SKM-1 (cell line): ENCODE results near the gene MRPS11.
A peak's percentile ranks its signal among the peaks of the same experiment; 100 is the strongest.
"Not testable (repeated sequence)": the region's sequence is repeated elsewhere in the genome, so short reads cannot be mapped to it uniquely, and the experiment has no call there.

Experiments used
- DNase-seq: peaks from one replicate; lab custom pipeline; 2025; ENCODE audit not compliant: unreplicated experiment; lab: John Stamatoyannopoulos, UW

Gene MRPS11

DNA sequence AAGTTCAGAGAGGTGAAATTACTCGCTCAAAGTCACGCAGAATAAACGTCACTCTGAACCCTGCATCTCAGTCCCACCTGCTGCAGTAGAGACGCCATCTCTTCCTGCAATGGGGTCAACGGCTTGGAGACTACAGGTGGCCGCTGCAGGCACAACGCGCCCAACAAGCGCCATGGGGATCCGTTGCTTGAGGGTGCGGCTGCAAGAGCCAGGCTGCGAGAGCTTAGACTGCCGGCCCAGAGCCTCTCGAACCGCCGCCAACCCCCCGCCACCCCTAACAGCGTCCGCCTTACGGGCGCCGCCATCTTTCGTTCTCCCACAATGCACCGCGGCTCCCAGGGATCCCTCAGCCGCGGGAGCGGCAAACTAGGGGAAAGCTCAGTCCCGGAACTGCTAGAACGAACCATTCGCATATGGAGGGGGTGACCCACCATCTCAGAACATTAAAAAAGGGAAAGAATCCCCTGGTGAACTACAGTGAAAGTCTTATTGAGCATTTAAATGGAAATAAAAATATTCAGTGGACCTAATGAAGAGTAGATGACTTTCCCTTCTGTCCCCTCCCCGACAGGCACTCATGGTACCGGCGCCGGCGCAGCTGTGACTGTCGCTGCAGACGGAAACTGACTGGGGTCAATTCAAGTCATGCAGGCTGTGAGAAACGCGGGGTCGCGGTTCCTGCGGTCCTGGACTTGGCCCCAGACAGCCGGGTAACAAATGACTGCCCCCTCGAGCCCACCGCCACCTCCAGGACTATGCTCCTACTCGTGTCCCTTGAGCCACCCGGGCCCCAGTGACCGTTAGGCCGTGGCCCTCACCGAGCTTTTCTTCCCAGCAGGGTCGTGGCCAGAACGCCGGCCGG lies at the start of gene MRPS11, which contains the start of gene MRPL46:
Gene MRPS11 (plus strand): TSS at position 636 of the 862 bp plus-strand sequence. CDS start 10 bp downstream, at position 646.
Gene MRPL46 (minus strand): TSS at position 316 of the 862 bp plus-strand sequence. CDS start 11 bp downstream, at position 305.
- peak; percentile 93 for DNase-seq

DNA sequence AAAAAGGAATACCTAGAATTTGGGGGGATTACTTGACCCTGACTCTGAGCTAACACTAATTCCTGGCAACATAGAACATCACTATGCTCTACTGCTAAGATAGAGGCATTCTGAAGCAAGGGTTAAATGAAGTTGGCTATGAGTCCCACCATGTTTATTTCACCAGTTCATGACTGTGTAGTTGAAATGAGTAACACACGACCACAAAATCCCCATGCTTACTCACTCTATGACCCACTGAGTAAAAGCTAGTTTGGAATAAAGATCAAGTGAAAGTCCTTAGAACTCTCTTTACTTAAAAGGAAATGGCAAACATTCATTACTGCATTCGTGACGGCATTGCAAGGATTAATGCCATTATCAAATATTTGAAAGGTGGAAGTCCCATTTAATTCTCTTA lies 47.7 kb upstream of the MRPS11 start:
- DNase-seq = no peak

DNA sequence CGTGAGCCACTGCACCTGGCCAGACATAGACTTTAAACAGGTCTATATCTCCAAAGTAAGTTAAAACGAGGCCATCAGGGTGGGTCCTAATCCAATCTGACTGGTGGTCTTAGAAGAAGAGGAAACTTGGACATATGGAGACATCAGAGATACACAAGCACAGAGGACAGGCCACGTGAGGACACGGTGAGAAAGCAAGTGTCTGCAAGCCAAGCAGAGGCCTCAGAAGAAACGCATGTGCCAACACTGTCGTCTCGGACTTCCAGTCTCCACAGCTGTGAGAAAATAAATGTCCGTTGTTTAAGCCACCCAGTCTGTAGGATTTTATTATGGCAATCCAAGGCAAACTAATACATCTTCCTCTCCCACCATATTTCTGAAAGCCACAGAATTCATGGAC lies 44.2 kb upstream of the MRPS11 start:
- no peak for DNase-seq

DNA sequence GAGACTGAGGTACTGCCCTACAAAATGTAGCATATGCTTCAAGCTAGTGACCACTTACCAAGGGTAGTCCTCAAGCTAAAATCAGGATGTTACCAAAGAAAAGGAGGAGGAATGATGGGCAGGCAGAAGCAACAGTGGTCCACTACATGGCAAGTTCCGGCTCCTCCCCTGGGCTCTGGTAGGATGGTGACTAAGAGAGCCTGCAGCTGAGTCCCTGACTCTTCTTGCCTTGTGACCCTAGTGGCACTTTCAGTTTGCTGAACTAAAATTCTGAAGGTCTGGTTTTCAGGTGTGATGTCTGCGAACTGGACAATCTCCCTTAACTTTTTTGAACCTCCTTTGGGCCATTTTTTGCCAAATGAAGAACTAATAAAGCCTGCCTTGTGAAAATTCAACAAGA lies 41.2 kb upstream of the MRPS11 start:
- DNase-seq = no peak

DNA sequence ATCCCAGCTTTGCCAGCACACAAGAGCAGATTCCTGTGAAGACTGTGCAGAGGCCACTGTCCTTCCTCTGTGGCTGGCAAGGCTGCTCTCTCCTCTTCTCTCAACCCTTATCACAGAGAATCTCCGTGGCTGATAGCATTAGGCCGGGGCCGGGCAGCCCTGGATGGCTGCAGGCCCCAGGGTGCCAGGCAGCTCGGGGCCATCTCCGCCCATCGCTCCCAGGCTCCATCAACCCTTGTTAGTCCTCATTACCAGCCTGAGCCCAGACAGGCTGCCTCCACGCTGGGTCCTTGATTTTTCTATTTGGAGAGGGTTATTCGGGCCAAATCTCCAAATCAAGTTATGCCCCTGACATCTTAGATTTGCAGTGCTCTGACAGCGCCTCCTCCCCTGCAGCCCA lies 39.5 kb upstream of the MRPS11 start:
- no peak for DNase-seq

DNA sequence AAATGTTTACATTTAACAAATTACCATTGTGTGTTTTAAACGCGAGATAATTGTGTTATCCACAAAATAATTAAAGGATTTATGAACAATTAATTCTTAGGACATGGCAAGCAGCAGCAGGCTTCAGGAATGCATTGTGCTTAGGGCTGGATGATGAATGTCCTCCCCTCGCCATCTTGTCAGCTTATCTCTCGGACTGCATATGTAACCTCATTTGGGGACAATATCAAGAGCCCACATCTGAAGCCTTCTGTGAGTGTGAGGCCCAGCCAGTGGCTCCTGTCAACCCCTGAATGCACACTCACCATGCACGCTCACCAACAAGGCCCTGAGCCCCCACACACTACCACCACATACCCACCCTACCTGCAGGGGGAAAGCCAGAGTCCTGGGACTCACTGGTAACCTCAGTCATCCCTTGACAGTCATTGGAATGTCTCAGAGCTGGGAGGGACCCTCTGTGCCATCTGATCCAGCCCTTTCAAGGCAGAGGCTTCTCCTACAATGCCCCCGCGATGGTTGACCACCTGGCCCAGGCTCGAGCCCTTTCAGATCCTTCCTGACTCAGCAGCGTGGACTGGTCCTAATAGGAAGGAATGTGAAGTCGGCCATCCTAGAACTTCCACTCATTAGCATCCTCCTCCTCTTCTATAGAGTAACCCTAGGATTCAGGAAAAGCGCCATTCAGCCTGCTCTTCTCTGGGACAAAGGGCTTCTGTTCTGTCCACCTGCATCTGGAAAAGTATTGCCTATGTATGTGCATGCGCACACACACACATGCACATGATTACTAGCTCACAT lies 38.5 kb upstream of the MRPS11 start:
- no peak for DNase-seq

DNA sequence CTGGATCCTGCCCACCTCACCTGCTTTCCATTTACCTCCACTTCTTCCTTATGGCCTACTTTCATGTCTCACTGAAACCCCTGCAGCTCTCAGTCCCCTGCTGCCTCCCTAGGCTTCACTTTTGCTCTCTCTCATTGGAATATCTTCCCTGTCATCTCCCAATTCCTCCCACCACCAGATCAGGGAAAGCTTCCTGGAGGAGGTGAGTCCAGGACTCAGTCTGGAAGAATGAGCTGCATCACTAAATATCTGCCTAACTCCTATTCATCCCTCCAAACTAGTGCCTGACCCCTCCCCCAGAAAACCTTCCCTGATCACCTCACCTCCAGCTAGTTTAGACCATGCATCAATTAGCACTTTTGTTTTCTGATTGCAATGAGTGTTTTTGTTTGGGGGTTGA lies 37.5 kb upstream of the MRPS11 start:
- no peak for DNase-seq

DNA sequence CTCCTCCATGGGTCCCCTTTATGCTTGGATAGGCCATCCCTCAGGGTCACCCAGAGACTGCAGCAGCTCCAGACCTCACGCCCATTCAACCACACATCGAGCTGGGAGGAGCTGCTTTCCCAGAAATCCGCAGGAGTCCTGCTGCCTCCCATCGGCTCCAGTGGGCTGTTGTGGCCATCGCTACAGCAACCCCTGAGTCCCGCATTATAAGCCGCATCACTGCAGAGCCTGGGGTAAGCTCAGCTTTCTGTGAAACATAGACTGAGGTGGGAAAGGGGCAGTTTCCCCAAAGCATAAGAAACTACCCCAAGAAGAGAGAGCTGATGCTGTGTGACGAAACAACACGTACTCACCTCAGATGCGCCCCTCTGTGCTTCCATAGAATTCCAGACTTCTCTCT lies 36.1 kb upstream of the MRPS11 start:
- no peak for DNase-seq

DNA sequence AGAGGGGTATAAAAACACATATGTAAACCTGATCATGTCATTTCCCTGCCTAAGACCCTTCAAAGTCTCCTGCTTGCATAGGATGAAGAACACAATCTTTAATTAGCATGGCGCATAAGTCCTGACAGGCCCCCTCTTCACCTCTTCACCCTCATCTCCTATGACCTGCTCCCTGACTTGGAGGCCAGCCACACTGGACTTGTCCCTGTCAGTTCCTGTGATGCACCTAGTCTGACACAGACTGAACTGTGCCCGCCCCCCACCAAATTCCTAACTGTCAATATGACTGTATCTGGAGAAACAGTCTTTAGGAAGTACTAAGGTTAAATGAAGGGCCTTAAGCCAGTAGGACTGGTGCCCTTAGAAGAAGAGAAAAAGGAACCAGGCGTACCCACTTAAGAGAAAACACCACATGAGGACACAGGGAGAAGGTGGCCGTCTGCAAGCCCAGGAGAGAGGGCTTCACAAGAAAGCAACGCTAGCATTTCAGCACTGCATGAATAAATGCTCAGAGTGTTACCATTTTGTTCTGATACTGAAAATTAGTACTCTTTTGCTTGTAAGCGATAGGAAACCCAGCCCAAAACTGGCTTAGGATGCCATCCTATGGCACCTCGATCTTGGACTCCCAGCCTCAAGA lies 34.3 kb upstream of the MRPS11 start:
- no peak for DNase-seq

DNA sequence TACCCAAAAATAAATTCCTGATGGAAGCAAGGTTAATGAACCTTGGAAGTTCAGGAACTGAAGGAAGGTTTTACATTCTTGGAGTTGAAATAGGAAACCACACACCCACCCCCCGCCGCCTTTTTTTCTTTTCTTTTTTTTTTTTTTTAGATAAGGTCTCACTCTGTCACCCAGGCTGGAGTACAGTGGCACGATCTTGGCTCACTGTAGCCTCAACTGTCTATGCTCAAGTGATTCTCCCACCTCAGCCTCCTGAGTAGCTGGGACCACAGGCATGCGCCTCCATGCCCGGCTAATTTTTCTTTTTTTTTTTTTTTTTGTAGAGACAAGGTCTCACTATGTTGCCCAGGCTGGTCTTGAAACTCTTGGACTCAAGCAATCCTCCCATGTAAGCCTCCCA lies 33.4 kb upstream of the MRPS11 start:
- not testable (repeated sequence) for DNase-seq

DNA sequence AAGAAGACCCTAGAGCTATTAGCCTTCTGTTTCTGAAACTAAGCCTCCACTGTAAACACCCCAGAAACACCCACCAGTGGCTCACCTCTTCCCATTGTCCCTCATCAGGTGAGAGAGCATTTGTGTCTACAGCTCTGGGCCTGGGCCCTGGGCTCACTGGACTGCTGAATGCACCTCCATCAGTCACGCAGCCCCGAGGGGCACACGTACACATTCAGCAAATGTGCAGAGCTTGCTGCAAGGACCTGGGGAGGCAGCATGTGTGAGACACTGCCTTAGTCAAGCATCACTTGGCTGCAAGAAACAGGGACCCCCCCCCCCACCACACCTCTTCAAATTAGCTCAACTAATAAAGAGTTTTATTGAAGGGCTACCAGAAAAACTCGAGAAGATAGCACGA lies 29.3 kb upstream of the MRPS11 start:
- DNase-seq = no peak

DNA sequence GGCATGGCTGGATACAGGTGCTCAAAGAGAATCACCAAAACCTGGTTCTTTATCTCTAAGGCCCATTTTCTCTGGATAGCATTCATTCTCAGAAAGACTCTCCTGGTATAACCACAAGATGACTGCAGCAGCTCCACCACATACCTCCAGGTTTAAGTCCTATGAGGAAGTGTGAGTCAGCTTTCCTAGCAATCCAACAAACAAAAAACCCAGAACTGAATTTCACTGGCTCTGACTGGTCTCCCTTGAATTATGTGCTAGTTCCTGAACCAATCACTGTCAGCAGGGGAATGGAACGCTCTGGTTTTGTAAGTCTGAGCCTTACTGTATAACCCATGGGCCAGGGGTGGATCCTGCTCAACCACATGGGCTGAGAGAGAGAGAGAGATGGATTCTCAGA lies 27.5 kb upstream of the MRPS11 start:
- DNase-seq = no peak

DNA sequence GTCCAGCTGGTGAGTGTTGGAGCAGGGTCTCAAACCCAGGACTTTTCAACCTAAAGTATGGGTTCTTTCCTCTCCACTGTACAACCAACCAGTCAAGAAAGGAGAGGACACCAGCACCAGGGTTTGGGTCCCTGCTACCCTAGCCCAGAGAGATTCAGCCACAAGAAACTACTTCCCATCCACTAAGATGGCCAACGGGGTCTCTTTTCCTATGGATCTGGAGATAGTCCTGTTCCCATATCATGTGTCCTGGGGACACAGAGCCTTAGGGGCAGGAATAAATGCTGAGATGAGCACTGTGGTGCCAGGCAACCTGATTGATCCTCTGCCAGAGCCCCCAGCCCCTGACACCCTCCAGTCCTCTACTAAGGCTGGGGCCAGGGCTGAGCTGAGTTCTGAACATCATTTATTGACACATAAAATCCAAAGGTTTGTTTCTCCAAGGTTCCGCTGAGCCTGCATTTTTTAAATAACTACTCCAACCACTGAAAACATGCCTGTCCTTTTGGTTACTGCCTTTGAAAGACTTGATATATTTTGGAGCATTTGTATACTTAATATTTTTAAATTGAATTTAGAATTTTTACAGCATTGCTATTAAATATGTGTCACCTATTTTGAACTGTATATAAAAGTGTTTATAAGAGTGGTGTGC lies 26.3 kb upstream of the MRPS11 start:
- DNase-seq = no peak

DNA sequence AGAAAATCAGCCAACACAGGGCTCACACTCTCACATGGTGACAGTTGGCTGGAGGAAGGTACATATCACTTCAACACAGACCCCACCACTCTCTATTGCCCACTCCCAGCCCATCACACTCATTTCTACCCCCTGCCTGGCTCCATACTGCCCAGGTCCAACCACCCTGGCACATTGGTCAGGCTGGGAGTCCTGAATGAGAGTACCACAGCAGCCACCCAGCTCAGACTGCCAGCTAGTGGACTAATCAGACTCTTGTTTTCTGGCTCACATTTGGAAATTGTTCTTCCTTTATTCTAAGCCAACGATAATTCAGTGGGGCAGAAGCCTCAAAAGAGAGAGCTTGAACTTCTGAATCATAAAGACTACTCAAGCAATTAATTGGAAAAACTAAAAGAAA lies 20.3 kb upstream of the MRPS11 start:
- no peak for DNase-seq

DNA sequence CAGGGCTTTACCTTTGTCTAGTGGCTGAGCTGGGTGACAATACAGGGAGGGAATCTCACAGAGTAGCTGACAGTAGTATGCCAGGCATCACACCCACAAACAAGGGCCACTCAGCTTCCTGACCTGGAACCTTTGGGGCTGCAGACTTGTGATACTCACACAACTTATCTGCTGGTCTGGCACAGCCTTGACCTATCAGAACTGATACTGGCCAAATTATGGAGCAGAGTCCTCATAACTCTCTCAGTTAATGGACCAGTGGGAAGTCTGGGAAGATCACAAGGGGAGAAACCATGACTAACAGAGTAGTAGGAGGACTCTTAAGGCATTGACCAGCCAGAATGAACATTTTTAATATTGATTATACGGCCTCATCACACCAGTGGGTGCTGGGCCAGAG lies 19.8 kb upstream of the MRPS11 start:
- no peak for DNase-seq

DNA sequence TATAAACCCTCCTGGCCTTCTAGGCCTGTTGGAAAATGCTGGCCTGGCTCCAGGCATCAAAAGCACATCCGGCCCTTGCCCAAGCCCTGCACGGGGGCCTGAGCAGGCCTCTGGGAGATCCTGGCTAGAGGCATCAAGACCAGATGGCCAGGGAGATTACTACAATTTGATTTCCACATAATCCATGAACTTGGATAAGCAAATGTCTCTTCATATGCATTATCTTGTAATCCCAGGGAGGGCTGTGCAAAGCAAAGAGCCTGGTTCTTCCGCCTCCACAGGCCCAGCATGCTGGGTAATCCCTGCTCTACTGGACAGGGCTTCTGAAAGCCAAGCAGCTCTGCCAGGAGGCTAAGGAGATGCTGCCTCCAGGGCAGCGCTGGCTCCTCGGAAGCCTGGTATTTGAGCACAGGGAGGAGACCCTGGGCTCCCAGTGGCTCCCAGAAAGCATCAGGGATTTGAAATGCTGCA lies 18.5 kb upstream of the MRPS11 start:
- no peak for DNase-seq

DNA sequence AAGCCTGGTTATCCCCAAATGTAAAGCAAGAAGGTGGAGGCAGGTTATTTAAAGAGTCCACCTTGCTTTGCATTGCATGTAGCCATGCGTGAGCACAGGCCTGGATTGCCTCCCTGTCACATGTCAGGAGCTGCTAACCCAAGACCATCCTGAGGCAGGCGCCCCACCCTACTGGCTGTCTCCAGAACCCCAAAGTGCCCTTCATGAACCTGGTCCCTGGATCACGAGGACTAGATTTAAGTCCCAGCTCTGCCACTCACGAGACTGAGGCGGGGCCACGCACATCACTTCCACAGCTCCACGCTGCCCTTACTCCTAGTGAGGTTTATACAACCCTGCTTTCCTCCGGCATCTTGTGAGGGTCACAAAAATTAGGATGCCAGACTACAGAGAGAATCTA lies 17.9 kb upstream of the MRPS11 start:
- no peak for DNase-seq

DNA sequence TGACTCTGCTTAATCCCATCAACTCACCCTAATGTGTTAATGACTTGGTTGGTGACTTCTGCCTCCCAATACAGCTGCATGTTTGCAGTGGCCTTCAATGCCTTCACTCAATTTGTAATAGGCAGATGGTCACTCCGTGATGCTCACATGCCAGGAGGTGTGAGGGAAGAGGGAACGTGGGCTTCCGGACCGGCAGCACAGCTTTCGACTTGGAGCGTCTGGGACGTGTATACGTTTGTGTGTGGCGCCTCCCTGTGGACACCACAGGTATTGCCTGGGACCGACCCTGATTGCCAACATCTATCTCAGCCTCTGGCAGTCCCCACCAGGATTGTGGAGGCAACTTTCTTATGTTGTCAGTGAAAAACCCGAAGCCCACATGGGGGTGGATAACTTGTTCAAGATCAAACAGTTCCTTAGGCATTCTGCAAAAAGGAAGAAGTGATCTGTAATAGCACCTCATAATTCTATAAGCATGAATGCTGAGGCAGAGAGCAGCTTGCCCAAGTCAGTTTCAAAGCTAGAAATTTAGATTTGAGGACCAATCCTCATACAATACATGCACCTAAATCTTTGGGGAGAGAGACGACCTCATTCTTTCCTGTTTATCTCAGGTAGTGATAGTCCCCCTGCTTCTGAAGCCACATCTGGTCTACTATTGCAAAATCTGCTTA lies 17.2 kb upstream of the MRPS11 start:
- DNase-seq = peak; percentile 67

DNA sequence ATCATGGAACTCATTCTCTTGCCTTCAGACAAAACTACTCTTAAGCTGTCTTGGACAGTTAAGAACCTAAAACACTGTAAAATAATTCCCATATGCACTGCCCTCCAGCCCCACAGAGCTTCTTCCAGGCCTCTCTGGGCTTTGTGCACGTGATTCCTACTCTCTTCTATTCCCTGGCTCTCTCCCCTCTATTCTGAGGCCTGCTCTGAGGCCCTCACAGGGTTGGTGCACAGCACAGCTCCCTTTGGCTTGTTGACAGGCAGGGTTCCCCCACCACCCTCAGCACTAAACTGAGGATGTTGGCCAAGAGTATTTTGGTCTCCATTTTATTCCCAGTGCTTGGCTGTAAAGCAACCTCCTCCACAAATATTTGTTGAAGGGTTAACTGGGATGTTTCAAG lies 13.9 kb upstream of the MRPS11 start:
- no peak for DNase-seq

DNA sequence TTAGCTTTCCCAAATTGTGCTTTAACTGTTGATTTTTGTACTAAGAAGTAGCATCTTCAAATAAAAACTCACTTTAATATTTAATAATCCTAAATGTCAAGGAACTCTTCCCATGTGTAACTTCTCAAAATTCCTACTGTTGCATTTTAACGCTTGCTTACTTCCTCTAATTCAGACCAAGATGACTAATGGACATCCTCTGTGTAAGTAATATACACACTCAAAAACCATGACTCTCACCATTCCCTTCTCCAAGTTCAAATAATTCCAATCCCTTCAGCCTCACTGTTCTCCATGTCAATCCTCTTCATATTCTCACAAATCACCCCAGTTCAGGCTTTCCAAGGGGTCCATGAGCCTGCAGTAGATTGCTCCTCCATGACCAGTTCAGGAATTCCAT lies 13.3 kb upstream of the MRPS11 start:
- DNase-seq = no peak
